Right atrium auricular region (tissue), 2 donors: ENCODE data around the gene DIP2A. TPM values are rescaled to one million over a fixed set of nuclear protein-coding genes. Genes with fewer than 3 reads are reported as not detected.

Source experiments
- DNase-seq: peaks from one replicate; pipeline ENCODE4 v3.0.0-alpha.2; 2019; ENCODE audit warnings: low spot score
- H3K27ac ChIP-seq, 2 donors: fragments of 200-600 bp; sonication (generic); 1 replicate in 1 of 2; 2 replicates in 1 of 2; pipeline ENCODE4 v1.5.1; 2016 to 2019
- H3K27me3 ChIP-seq, 2 donors: fragments of 200-600 bp; sonication (generic); one replicate each; pipeline versions ENCODE4 v1.5.1 to v1.6.0; 2017 to 2019
- H3K36me3 ChIP-seq: fragments of 200-600 bp; sonication (generic); one replicate; pipeline ENCODE4 v1.5.1; 2016
- H3K4me1 ChIP-seq, 2 donors: fragments of 200-600 bp; sonication (generic); one replicate each; pipeline versions ENCODE4 v1.5.1 to v1.6.0; 2017 to 2019
- H3K4me3 ChIP-seq, 2 donors: fragments of 200-600 bp; sonication (generic); 1 replicate in 1 of 2; 2 replicates in 1 of 2; pipeline ENCODE4 v1.5.1; 2017 to 2019; ENCODE audit warnings: mild to moderate bottlenecking in 1 of 2, moderate library complexity in 1 of 2
- H3K9me3 ChIP-seq, 2 donors: fragments of 200-600 bp; sonication (generic); one replicate each; pipeline ENCODE4 v1.5.1; 2019
- CTCF ChIP-seq, 2 donors: fragments of 200-600 bp; sonication (generic); IDR thresholded peaks; one replicate each; pipeline ENCODE4 v1.5.1; 2019; ENCODE audit warnings: antibody characterized with exemption in 2 of 2
- total RNA-seq, 2 donors: library from RNA; depleted of rRNA; stranded (reverse); fragments of >200 nt; gene quantifications; one replicate each; pipeline ENCODE4 v1.1.0, GENCODE V29; 2016

Gene DIP2A
- total RNA-seq, 2 donors from 2014 or later: 18.1 to 25.9 TPM

DNA sequence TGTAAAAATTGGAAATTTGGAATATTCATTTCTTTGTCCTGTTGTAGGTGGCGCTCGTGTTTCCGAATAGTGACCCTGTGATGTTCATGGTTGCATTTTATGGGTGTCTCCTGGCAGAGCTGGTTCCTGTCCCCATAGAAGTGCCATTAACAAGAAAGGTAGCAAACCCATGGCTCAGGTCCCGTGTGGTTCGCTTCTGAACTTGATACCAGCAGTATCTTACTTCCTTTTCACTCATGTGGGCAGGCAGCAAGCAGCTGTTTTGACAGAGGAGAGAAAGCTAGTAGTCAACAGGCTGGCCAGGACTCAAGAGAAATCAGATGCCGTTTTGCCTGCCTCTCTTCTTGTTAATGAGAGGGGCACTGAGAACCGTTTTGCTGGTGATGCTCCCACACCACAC, 73.4 kb downstream of the DIP2A start:
- Histone ChIP-seq H3K27ac (no peak overlapping the region), H3K4me3 (no peak overlapping the region), H3K4me1 (no peaks in the 10 kb centered on the region), H3K27me3 (no peaks in the 10 kb centered on the region), H3K36me3 (peaks cover 69% of the 10 kb centered on the region), H3K9me3 (no peaks in the 10 kb centered on the region)
- TF ChIP-seq CTCF (IDR thresholded peaks at IDR 0.05): no peak
- no peak for DNase-seq

DNA sequence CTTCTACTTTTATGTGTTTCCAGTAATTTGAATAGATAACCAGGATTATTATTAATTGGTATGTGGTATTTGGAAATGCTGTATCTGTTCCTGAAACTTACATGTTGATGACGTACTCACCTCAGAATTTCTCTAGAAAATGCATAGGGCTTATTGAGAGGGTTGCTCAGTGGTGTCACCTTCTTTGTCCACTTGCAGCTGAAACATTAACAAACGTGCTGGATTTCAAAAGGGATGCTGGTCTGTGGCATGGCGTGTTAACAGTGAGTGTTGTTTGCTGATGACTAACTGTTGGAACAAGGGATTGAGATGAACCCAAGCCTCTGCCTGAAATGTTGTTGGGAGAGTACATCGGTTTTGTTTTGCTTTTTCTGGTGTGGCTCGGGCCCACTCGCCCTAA, 78.3 kb downstream of the DIP2A start:
- H3K27me3 ChIP-seq: no peaks in the 10 kb centered on the region
- no peak for DNase-seq
- no peak overlapping the region for H3K4me3 ChIP-seq
- H3K27ac ChIP-seq: no peak overlapping the region
- peaks cover 0 to 12% of the 10 kb centered on the region in 2 donors for H3K4me1 ChIP-seq
- no peaks in the 10 kb centered on the region for H3K9me3 ChIP-seq
- peaks cover 81% of the 10 kb centered on the region for H3K36me3 ChIP-seq
- TF ChIP-seq CTCF (IDR thresholded peaks at IDR 0.05): no peak

- Histone ChIP-seq H3K27ac (no peak overlapping the region), H3K36me3 (peaks cover 86% of the 10 kb centered on the region), H3K4me3 (no peak overlapping the region), H3K27me3 (no peaks in the 10 kb centered on the region), H3K9me3 (no peaks in the 10 kb centered on the region), H3K4me1 (peaks cover 0 to 12% of the 10 kb centered on the region in 2 donors)
- no peak for TF ChIP-seq CTCF (IDR thresholded peaks at IDR 0.05)
- DNase-seq: no peak
Observed at GRCh38 chr21:46538262-46538661, 79.6 kb downstream of the DIP2A start.

DNA sequence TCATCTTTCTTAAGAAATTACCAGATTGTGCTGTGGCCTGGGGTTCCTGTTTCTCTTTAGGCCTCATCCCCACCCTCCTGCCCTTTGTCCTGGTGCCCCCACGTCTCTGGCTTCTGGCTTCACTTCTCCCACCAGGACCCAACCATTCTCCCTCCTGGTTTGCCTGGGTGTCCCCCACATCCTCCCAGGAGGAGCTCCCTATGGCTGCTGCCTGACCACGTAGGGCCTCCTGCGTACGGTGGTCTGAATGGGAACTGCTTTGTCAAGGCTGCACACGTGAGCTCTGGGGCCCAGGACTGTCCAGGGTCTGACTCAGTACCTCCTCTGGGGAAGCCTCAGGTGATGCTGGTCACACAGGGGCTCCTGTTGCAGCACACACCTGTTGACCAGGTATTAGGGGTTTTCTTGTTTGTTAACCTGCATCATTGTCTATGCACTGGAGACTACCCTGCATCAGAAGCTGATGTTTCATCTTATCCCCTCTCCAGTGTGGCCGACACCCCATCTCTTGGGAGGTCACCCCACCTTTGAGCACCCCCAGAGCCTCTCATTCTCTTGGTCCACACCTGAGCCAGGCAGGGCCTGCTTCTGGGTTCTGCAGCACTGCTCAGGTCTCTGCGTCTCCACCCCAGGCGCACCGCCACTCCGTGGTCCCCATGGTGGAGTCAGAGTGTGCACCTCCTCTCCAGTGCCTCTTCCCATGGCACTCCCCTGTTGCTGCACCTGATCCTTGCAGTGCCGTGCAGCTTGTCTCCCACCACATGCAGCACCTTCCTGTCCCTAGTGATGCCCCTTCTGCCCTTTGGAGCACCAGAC, 80.4 kb downstream of the DIP2A start:
- Histone ChIP-seq H3K4me3 (no peak overlapping the region), H3K27ac (no peak overlapping the region), H3K9me3 (no peaks in the 10 kb centered on the region), H3K27me3 (no peaks in the 10 kb centered on the region), H3K4me1 (peaks cover 0 to 12% of the 10 kb centered on the region in 2 donors), H3K36me3 (peaks cover 86% of the 10 kb centered on the region)
- TF ChIP-seq CTCF (IDR thresholded peaks at IDR 0.05): no peak
- no peak for DNase-seq

GRCh38 chr21:46540087-46540710, 81.5 kb downstream of the DIP2A start:
- Histone ChIP-seq H3K9me3 (no peaks in the 10 kb centered on the region), H3K27ac (peak overlapping the region; percentile 35 to 58)
- TF ChIP-seq CTCF (IDR thresholded peaks at IDR 0.05): no peak

More at GRCh38 chr21:46540087-46540710, 81.5 kb downstream of the DIP2A start:
- Histone ChIP-seq H3K4me1 (peaks cover 0 to 12% of the 10 kb centered on the region in 2 donors), H3K4me3 (no peak overlapping the region), H3K27me3 (no peaks in the 10 kb centered on the region), H3K36me3 (peaks cover 87% of the 10 kb centered on the region)
- no peak for DNase-seq
